Lung microvascular endothelial cell (primary cell): ENCODE measurements around the gene PELI2. TPM values are rescaled to one million over a fixed set of nuclear protein-coding genes. Genes with fewer than 3 reads are reported as not detected.
"Not testable (repeated sequence)": the region's sequence is repeated elsewhere in the genome, so short reads cannot be mapped to it uniquely, and the experiment has no call there.

Experiments
- DNase-seq, 2 donors: peaks; one replicate each; pipeline versions ENCODE4 v3.0.0 to v3.0.0-alpha.2; 2010; ENCODE audit warnings: low read depth in 2 of 2
- total RNA-seq: library from RNA; depleted of rRNA; stranded (reverse); fragments of >200 nt; gene quantifications from 2 replicates; pipeline ENCODE4 v1.2.1, GENCODE V29; 2014

PELI2 gene
- total RNA-seq, 1 donor from 2014 or later: 17.5 TPM

GRCh38 chr14:56142314-56142713, 24.1 kb downstream of the PELI2 start:
- DNase-seq: no peak

GRCh38 chr14:56143025-56143424, 24.8 kb downstream of the PELI2 start:
- DNase-seq: no peak

DNA sequence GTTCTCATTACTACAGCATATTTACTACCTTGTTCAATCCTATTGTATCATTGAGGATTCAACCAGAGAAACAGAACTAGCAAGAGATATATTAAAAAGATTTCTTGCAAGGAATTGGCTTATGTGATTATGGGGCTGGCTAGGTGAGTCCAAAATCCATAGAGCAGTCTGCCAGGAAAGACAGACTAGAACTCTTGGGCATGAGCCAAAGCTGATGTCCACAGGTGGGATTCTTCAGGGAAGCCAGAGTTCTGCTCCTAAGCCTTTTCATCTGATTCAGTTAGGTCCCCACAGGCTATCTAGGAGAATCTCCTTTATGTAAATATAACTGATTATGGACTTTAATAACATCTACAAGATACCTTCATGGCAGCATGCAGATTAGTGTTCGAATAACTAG, 26.0 kb downstream of the PELI2 start:
- DNase-seq: no peak

- no peak for DNase-seq
Measured at GRCh38 chr14:56145181-56145769, 27.1 kb downstream of the PELI2 start.

- DNase-seq: peak; percentile 42 to 67
Measured at GRCh38 chr14:56145965-56146364, 27.8 kb downstream of the PELI2 start.

- DNase-seq: no peak
Measured at GRCh38 chr14:56147449-56147848, 29.2 kb downstream of the PELI2 start.

DNA sequence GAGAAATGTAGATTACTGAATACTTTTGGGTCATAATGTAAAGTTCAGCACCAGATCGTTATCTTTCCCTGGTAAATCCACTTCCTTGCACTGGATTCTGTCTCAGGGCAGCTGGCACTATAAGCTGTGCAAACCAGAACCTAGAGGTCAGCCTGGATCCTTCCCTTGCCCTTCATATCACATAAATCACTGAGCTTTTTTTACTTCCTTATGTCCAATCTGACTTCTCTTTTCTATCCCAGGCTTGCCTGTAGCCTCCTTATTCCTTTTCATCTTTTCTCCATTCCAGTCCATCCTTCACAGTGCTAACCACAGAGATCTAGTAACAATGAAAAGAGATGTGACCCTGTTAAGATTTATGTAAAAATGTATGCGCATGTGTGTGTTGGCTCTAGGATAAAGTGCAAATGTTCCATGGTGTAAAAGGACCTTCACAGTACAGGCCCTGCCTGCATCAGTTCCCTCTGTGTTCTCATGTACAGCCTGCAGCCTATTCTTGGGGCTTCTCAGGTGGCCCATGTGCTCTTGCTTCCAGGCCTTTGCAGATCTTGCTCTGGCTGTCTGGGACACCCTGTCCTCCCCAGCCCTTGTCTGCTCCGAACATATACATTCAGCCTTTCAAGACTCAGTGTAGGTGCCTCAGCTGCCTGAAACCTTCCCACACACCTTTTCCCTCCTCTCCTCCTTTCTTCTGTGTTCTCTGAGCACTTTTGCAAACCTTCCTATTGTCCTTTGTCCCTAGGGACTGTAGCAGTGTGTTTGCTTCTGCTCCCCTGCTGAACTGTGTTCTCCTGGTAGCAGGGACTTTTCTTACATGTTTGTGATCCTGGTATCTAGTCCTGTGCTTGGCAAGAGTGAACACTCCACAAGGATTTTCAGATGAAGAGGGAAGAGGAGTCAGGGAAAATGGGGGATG, 30.0 kb downstream of the PELI2 start:
- DNase-seq: no peak

- no peak for DNase-seq
Measured at GRCh38 chr14:56149151-56149550, 30.9 kb downstream of the PELI2 start.

DNA sequence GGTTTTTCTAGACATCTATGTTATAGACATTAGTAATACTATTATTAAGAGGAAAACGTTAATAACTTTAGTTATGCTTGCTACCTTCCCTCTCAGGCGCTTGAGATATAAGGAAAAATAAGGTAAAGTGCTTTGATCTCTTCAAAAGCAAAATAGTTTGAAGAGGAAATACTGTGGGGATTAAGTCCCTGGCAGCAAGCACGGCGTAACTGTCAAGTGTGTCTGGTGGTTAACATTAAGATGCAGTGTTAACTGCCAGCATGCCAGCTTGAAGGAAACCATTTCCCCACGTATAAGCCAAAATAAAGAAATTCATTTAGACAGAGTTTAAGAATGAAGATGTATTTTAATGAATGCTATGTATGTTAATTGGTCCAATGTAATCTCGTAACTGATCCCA, 31.8 kb downstream of the PELI2 start:
- DNase-seq: no peak

GRCh38 chr14:56150645-56151345, 32.6 kb downstream of the PELI2 start:
- DNase-seq: no peak

DNA sequence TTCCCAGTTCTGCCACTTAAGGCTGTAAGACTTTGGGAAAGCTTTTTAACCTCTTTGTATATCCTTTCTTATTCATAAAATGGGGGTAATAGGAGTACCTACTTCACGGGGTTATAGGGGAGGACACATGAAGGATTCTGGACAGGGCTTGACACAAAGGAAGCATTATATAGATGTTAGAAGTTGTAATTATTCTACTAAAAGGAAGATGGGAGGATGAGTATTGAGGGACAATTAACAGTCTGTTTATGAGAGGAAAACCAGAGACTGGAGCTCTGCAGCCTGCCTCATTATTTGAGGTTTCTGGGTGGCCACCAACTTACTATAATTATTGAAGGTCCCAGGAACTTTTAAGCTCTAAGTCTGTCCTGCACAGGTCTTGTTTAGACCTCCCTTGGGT, 34.0 kb downstream of the PELI2 start:
- no peak for DNase-seq

DNA sequence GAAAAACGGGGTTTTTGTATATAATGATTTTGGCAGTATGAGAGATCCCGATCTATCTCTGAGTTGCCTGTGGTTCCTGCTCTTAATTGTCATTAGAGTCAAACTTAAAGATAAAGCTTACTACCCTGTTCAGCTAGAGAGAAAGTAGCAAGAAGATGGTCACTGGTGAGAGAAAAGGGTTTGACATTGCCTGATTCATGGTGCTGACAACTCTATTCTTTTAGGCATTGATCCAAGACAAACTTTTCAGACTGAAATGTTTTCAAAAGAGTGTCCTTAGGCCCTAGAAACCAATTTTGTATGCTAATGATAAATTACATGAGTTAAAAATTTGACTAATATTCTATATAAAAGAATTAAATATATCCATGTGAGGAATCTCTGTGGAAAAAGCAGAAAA, 35.1 kb downstream of the PELI2 start:
- DNase-seq: peak in 1 of 2 donors; percentile 48

DNA sequence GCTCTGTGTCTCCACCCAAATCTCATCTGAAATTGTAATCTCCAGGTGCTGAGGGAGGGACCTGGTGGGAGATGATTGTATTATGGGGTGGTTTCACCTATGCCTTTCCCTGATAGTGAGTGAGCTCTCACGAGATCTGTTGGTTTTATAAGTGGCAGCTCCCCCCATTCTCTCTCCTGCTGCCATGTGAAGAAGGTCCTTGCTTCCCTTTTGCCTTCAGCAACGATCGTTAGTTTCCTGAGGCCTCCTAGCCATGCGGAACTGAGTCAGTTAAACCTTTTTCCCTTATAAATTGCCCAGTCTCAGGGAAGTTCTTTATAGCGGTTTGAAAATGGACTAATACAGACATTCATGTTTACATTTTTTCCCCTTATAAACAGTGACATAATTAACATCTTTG, 36.1 kb downstream of the PELI2 start:
- DNase-seq: no peak

- no peak for DNase-seq
Measured at GRCh38 chr14:56156096-56156495, 37.9 kb downstream of the PELI2 start.

- DNase-seq: no peak
Measured at GRCh38 chr14:56159066-56159465, 40.9 kb downstream of the PELI2 start.

- DNase-seq: no peak
Measured at GRCh38 chr14:56160088-56160487, 41.9 kb downstream of the PELI2 start.

DNA sequence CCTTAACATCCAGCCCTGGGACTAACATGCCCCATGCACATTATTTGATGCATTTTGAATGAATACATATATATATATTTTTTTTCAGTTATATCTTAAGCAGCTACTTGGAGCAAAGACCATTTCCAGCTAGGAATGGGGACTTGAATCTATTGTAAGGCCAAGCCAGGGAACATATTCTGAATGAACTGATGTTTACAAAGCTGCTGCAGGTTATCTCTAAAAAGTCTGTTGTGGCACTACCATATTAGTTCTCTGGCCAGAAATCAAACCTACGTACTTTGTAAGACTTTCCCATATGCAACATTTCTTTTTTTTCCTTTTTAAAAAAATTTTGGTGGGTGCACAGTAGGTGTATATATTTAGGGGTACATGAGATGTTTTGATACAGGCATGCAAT, 43.4 kb downstream of the PELI2 start:
- DNase-seq: no peak

- no peak for DNase-seq
Measured at GRCh38 chr14:56162476-56162875, 44.3 kb downstream of the PELI2 start.

- not testable (repeated sequence) for DNase-seq
Measured at GRCh38 chr14:56166579-56166978, 48.4 kb downstream of the PELI2 start.

DNA sequence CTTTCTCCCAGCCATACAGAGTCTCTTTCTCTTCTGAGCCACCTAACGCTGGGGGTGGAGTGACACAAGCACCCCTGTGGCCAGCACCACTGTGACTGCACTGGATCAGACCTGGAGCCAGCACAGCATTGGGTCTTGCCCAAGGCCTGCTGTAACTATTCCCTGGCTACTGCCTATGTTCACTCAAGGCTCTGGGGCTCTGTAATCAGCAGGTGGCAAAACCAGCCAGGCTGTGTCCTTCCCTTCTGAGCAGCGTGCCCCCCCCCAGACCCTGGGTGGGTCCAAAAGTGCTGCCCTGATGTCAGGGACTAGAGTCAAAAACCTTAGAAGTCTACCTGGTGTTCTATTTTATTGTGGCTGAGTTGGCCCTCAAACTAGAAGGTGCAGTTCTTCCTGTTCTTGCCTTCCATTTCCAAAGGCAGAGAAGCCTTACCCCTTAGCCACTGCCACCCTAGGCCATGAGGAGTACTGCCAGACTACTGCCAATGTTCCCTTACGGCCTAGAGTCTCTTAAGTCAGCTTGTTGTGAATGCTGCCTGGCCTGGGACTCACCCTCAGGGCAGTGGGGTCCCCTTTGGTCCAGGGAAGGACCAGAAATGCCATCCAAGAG, 49.9 kb downstream of the PELI2 start:
- no peak for DNase-seq

DNA sequence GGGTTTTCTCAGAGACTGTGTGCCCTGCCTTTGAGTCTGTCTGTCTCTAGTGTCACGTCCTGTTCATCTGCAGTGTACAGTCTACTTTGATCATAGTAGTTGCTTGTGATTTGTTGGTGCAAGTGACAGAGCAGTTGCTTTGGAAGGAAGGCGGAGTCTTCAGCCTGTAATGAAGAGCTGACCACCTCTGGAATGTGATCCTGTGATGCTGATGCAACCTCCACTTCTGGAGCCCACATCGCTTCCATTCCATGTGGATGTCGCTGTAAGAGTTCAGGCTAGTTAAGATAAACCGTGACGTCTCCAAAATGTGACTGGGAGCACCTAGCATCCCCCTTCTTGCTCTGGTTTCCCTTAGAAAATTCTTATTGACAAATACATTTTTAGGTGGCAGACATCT, 51.8 kb downstream of the PELI2 start:
- no peak for DNase-seq

DNA sequence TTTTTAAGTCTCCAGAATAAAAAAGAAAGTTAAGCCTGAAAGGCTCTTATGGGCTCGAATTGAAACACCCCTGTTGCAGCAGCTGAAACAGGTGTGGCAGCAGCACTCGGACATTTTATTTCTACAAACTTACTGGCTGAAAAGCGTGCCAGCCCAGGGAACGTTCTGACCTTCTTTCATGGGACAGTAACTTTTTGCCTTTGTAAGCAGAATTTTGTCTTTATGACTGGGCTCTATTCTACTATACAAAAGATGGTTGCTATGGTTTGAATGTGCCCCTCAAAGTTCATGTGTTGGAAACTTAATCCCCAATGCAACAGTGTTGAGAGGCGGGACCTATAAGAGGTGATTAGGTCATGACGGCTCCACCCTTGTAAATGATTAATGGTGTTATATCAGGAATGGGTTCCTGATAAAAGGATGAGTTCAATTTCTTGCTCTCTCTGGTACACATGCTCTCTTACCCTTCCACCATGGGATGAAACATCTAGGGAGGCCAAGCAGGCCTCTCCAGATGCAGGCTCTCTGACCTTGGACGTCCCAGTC, 52.7 kb downstream of the PELI2 start:
- DNase-seq: no peak
